SH-SY5Y (cell line): ENCODE data around the gene CCDC86.

Experiments used
- GATA2 ChIP-seq: IDR thresholded peaks from 2 replicates; pipeline ENCODE4 v1.6.1; 2011; ENCODE audit warnings: mild to moderate bottlenecking, low read depth, low read length
- GATA3 ChIP-seq: IDR thresholded peaks from 2 replicates; pipeline ENCODE4 v1.6.1; 2011; ENCODE audit warnings: low read depth, mild to moderate bottlenecking, low read length, moderate library complexity

The CCDC86 gene

DNA sequence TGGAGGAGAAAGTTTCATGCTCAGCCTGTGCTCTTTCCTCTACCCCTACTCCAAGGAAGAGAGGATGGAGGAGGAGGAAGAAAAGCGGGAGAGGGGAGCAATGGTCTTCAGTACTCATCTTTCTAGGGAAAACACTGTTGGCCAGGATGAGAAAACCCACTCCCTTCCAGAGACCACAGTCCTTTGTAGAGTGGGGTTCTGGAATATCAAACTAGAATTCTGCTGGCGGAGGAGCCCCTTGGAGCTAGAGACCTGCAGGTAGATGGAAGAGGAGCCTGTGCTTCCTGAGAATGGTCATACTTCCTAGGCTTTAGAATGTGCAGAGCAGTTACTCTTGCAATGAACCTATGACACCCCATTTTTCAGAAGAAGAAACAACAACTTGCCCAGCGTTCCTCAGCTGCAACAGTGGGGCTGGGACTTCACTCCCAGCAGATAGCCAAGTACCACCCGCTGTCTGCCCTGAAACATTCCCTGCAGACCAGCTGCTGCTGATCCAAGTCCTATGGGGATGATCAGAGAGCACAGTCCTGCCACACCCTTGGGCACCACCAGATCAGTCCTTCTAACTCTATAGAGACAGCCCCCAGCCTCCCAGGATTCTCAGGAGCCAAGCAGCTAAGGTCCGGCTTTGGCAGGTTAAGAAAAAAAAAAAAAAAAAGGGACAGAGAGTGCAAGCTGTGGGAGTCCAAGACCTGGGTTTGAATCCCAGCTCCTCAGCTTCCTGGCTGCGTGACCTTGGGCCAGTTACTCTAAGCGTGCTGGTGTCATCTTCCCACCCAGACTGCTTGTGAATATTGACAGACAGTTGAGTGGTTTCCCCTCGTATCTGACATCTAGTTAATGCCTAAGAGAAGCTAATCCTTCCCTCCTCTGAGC is 13.2 kb downstream of the CCDC86 start:
- no peak for TF ChIP-seq GATA3
- no peak for TF ChIP-seq GATA2

DNA sequence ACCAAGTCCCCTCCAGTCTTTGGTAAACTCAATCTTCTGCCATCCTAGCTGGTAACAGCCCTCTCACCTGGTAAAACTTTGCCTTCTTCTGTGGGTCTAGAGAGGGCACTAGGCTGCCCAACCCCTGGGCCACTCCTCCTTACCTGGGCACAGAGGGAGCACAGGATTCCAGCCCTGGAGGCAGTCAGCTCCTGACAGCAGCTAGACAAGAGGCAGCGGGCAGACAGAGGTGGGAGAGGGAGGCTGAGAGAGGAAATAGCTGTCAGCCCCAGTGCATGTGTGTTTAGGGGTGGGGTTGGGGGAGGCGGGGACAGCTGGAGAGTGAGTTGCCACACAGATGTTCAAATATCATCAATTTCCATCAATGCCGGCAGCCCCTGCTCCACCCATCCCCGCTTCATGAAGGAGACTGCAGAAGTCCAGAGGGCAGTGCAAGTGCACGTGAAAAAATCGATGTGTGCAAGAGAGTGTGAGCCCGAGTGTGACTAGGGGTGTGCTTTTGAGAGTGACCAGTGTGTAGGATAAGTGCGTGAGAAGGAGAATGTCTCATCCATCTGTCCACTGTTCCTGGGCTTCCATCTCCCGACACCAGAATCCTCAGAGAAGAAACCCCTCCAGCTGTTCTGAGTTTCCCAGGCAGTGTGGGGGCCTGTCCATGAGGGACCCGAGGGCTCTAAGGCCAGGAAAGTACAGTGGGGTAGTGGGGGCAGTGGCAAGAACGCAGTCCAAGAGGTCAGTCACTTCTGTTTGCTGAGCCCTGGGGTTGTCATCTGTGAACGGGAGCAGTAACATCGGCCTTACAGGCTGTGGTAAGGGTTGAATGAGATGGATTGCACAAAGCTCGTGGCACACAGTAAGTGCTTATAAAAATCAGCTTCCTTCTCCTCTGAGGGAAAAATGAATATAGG is 14.1 kb downstream of the CCDC86 start, which contains the start of gene PTGDR2:
PTGDR2 (minus strand) TSS at position 225 of the 908 bp plus-strand sequence. CDS start 2,228 bp downstream, outside the sequence.
- TF ChIP-seq GATA2 (no peak), GATA3 (no peak)

GRCh38 chr11:60857378-60858232 is 15.7 kb downstream of the CCDC86 start:
- TF ChIP-seq GATA2: no peak

DNA sequence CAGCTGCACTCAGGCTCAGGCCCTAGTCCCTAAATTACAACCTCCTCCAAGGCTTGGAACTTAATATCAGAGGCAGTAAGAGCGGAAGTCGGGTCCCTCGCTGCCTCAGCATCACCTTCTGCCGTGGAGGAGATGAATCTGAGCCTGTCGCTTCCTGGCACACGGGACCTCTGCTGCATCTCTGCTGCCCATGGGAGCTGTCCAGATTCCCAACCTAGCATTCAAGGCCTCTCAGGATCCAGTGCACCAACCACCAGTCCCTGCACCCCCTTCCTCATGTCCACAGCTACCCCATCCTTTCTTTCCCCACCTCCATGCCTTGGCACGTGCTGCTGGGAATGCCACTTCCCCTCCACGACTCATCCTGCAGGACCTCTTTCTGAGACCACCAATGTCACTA is 16.3 kb downstream of the CCDC86 start:
- TF ChIP-seq GATA2 (no peak), GATA3 (no peak)

- TF ChIP-seq GATA3: no peak
- no peak for TF ChIP-seq GATA2
These were observed 17.0 kb downstream of the CCDC86 start for GRCh38 chr11:60858731-60859464.

- TF ChIP-seq GATA2: no peak
- TF ChIP-seq GATA3: no peak
These were observed 17.8 kb downstream of the CCDC86 start for GRCh38 chr11:60859616-60860250.

- TF ChIP-seq GATA3 (no peak), GATA2 (no peak)
These were observed 19.0 kb downstream of the CCDC86 start for GRCh38 chr11:60860943-60861342.

- TF ChIP-seq GATA2 (no peak), GATA3 (no peak)
These were observed 20.3 kb downstream of the CCDC86 start for GRCh38 chr11:60862171-60862570.

GRCh38 chr11:60863550-60864521 is 21.9 kb downstream of the CCDC86 start:
- TF ChIP-seq GATA3 (no peak), GATA2 (no peak)

- TF ChIP-seq GATA2: no peak
- TF ChIP-seq GATA3: no peak
These were observed 23.1 kb downstream of the CCDC86 start for GRCh38 chr11:60864856-60865513.

GRCh38 chr11:60866911-60867870 is 25.3 kb downstream of the CCDC86 start, which contains the start of gene ZP1:
TSS of gene ZP1 (plus strand) at chr11:60867542. CDS start at chr11:60867562, 20 bp downstream.
- no peak for TF ChIP-seq GATA2
- no peak for TF ChIP-seq GATA3
